ENCODE measurements around the gene RGS3. TPM values are rescaled to one million over a fixed set of nuclear protein-coding genes. Genes with fewer than 3 reads are reported as not detected.

RGS3 gene
- total RNA-seq, 1 donor from 2014 or later: 66.2 TPM

- intact Hi-C loops (cut with DNase I): loop anchor here (10.0 kb wide), 1 partner anchor 140 kb away; no protein-coding TSS in a partner anchor
- H3K27ac ChIP-seq: no peak overlapping the region
- no peaks in the 10 kb centered on the region for H3K36me3 ChIP-seq
- H3K27me3 ChIP-seq (ENCODE audit: low read depth): no peaks in the 10 kb centered on the region
- no peaks in the 10 kb centered on the region for H3K9me3 ChIP-seq
- DNase-seq (no peak), ATAC-seq (no peak)
- H3K4me1 ChIP-seq: peaks cover 4% of the 10 kb centered on the region
- H3K4me3 ChIP-seq: no peak overlapping the region
- TF ChIP-seq CTCF (IDR thresholded peaks at IDR 0.05): no peak
Measured at GRCh38 chr9:113444736-113445135, 18.8 kb upstream of the RGS3 start.

GRCh38 chr9:113446323-113446740 is 17.2 kb upstream of the RGS3 start:
- peaks cover 4% of the 10 kb centered on the region for H3K4me1 ChIP-seq
- H3K4me3 ChIP-seq: no peak overlapping the region
- no peak for DNase-seq
- ATAC-seq: peak; percentile 47 to 59
- no peaks in the 10 kb centered on the region for H3K36me3 ChIP-seq
- intact Hi-C loops (cut with DNase I): loop anchor here (10.0 kb wide), 1 partner anchor 138 kb away; no protein-coding TSS in a partner anchor
- peak; percentile 77 for TF ChIP-seq CTCF (IDR thresholded peaks at IDR 0.05)
- H3K9me3 ChIP-seq: no peaks in the 10 kb centered on the region
- no peaks in the 10 kb centered on the region for H3K27me3 ChIP-seq (ENCODE audit: low read depth)
- peak overlapping the region; percentile 28 for H3K27ac ChIP-seq

GRCh38 chr9:113449376-113449775 is 14.2 kb upstream of the RGS3 start:
- ATAC-seq: no peak
- Histone ChIP-seq H3K27ac (no peak overlapping the region), H3K36me3 (no peaks in the 10 kb centered on the region), H3K4me3 (no peak overlapping the region), H3K27me3 (ENCODE audit: low read depth) (no peaks in the 10 kb centered on the region), H3K9me3 (no peaks in the 10 kb centered on the region), H3K4me1 (peaks cover 12% of the 10 kb centered on the region)
- DNase-seq: no peak
- no peak for TF ChIP-seq CTCF (IDR thresholded peaks at IDR 0.05)
- intact Hi-C loops (cut with DNase I): loop anchor here (10.0 kb wide), 1 partner anchor 135 kb away; no protein-coding TSS in a partner anchor

GRCh38 chr9:113452113-113452605 is 11.4 kb upstream of the RGS3 start:
- intact Hi-C loops (cut with DNase I): no loop called here
- no peaks in the 10 kb centered on the region for H3K9me3 ChIP-seq
- H3K27ac ChIP-seq: no peak overlapping the region
- no peaks in the 10 kb centered on the region for H3K27me3 ChIP-seq (ENCODE audit: low read depth)
- ATAC-seq (no peak), DNase-seq (no peak)
- peaks cover 34% of the 10 kb centered on the region for H3K4me1 ChIP-seq
- no peak overlapping the region for H3K4me3 ChIP-seq
- no peak for TF ChIP-seq CTCF (IDR thresholded peaks at IDR 0.05)
- no peaks in the 10 kb centered on the region for H3K36me3 ChIP-seq

GRCh38 chr9:113454914-113455761 is 8.4 kb upstream of the RGS3 start:
- Histone ChIP-seq H3K4me3 (no peak overlapping the region), H3K9me3 (no peaks in the 10 kb centered on the region), H3K27me3 (ENCODE audit: low read depth) (no peaks in the 10 kb centered on the region), H3K27ac (peak overlapping the region; percentile 84), H3K4me1 (peaks cover 34% of the 10 kb centered on the region), H3K36me3 (no peaks in the 10 kb centered on the region)
- TF ChIP-seq CTCF (IDR thresholded peaks at IDR 0.05): no peak
- ATAC-seq: peak; percentile 94 to 97
- intact Hi-C loops (cut with DNase I): no loop called here
- peak; percentile 50 for DNase-seq

Data from lower lobe of right lung (tissue), 2 donors.